ENCODE data around the gene TSC22D2. TPM values are rescaled to one million over a fixed set of nuclear protein-coding genes. Genes with fewer than 3 reads are reported as not detected.

TSC22D2 gene
- total RNA-seq, 1 experiment from 2014 or later: 26.5 TPM

DNA sequence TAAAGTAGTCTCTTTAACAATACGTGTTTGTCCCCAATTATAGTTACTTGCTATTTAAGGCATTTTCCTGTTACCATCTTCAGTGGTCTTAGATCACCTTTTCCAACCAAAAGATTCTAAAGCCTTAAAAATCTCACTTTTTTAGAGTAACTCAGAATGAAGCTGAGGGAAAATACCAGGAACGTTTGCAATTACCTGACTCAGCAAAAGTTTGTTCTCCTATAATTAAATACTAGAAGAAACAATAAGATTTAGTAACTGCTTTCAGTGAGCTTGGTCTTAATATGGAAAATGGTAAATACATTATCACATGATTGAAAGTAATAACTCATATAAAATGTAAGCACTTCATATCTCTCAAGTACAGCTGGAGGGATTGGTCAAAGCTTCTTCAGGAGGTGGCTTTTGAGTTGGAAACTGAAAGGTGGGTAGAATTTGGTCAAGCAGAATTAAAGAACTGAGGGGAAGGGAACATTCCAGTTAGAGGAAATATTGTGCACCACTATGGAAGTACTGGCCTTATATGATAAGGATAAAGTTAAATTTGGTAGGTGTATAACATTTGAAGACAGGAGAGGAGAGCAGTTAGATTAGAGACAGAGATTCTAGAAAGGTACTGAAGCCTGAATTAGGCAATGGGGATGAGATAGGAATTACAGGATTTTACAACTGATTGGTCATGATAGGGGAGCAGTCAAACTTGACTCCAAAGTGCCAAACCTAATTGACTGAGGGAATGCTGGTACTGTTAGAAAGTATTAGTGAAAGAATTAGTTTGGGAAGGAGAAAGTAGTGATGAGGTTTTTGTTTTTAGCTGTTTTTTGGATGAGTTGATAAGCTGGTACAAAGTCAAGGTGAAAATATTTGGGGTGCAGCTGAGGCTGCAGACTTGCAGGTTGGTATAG lies 21.9 kb downstream of the TSC22D2 start:
- DNase-seq: no peak
- no peak overlapping the region for H2BK20ac ChIP-seq (ENCODE audit: low read depth, low read length, poor library complexity, severe bottlenecking)
- H3K9me3 Mint-ChIP-seq: no peaks in the 10 kb centered on the region
- H2BK5ac ChIP-seq (ENCODE audit: insufficient read length, low read length): no peak overlapping the region
- H3K79me2 ChIP-seq (ENCODE audit: insufficient read depth, low read length): peaks cover 2% of the 10 kb centered on the region; the same call in 1 of the 2 replicates
- no peak overlapping the region for H2AFZ ChIP-seq (ENCODE audit: low read length)
- no peak overlapping the region for H3T11ph ChIP-seq (ENCODE audit: low read length)
- no peak overlapping the region for H4K91ac ChIP-seq (ENCODE audit: insufficient read length, low read depth, low read length)
- H3K27ac Mint-ChIP-seq: peak overlapping the region in 1 of 3 experiments; percentile 56; a peak in 1 of 7 replicates
- no peak for TF ChIP-seq CTCF (conservative IDR thresholded peaks at IDR 0.05)
- H2BK12ac ChIP-seq (ENCODE audit: insufficient read length, low read depth, low read length): no peak overlapping the region
- H3K56ac ChIP-seq (ENCODE audit: insufficient read length, low read depth, low read length): no peak overlapping the region
- no peak overlapping the region for H4K5ac ChIP-seq (ENCODE audit: insufficient read length, low read depth, low read length)
- H2AK5ac ChIP-seq (ENCODE audit: insufficient read length, low read length): no peak overlapping the region
- no peak overlapping the region for H3K18ac ChIP-seq (ENCODE audit: insufficient read length, low read depth, low read length)
- H3K27me3 ChIP-seq (ENCODE audit: insufficient read depth, low read length): no peaks in the 10 kb centered on the region
- no peak overlapping the region for H3K4me2 ChIP-seq (ENCODE audit: insufficient read depth, insufficient read length, low read length)
- H3K9ac ChIP-seq (ENCODE audit: extremely low read depth, insufficient read length, low read length): no peak overlapping the region
- H3K9me3 ChIP-seq (ENCODE audit: control insufficient read depth, low read depth, low read length): no peaks in the 10 kb centered on the region
- H3K14ac ChIP-seq (ENCODE audit: insufficient read depth, low read length): no peak overlapping the region
- no CpG with 5 or more reads among the region's 2 CpGs for WGBS (ENCODE audit: extremely low coverage, insufficient read length, low lambda C conversion rate)
- H2BK15ac ChIP-seq (ENCODE audit: low read depth, low read length): no peak overlapping the region
- H3K27me3 Mint-ChIP-seq (ENCODE audit: low read depth): no peaks in the 10 kb centered on the region
- no peaks in the 10 kb centered on the region for H3K79me1 ChIP-seq (ENCODE audit: insufficient read depth, low read depth, low read length, poor library complexity, severe bottlenecking)
- H3K27ac ChIP-seq (ENCODE audit: insufficient read length, low read depth, low read length): no peak overlapping the region
- no peaks in the 10 kb centered on the region for H3K36me3 Mint-ChIP-seq (ENCODE audit: insufficient read depth in 1 of 3, low read depth in 3 of 3)
- no peak overlapping the region for H3K23ac ChIP-seq (ENCODE audit: insufficient read length, low read depth, low read length)
- H3K4me1 ChIP-seq (ENCODE audit: insufficient read depth, low read length): no peaks in the 10 kb centered on the region
- no peak overlapping the region for H3K4me3 Mint-ChIP-seq
- H2BK120ac ChIP-seq (ENCODE audit: low read depth, low read length, poor library complexity, severe bottlenecking): no peak overlapping the region
- no peaks in the 10 kb centered on the region for H3K23me2 ChIP-seq (ENCODE audit: insufficient read length, low read depth, low read length, poor library complexity, severe bottlenecking)
- H4K8ac ChIP-seq (replicated peaks; ENCODE audit: insufficient read length, low read depth, low read length): no peak overlapping the region
- H3K4me1 Mint-ChIP-seq: peaks cover 17 to 33% of the 10 kb centered on the region in 2 experiments
- no peak overlapping the region for H3K4ac ChIP-seq (ENCODE audit: low read depth, low read length)
- no peaks in the 10 kb centered on the region for H4K20me1 ChIP-seq (ENCODE audit: control insufficient read depth, insufficient read depth, insufficient read length)

Data from H9 (cell line).